H9 (cell line): ENCODE measurements around the gene RGS6. TPM values are rescaled to one million over a fixed set of nuclear protein-coding genes. Genes with fewer than 3 reads are reported as not detected.

ENCODE experiments used
- DNase-seq: peaks from one replicate; pipeline ENCODE4 v3.0.0-alpha.2; 2017
- H2AFZ ChIP-seq: one replicate; pipeline ENCODE4 v1.6.1; 2013; ENCODE audit warnings: mild to moderate bottlenecking, low read length, control low read depth, moderate library complexity
- H2AK5ac ChIP-seq: 2 replicates; pipeline ENCODE4 v1.6.1; 2013; ENCODE audit warnings: low read length, control low read depth, mixed read lengths; ENCODE audit not compliant: insufficient read length
- H2BK120ac ChIP-seq: one replicate; pipeline ENCODE4 v1.6.1; 2013; ENCODE audit warnings: low read depth, mild to moderate bottlenecking, low read length, control low read depth, inconsistent platforms; ENCODE audit not compliant: poor library complexity, severe bottlenecking
- H2BK12ac ChIP-seq: 2 replicates; pipeline ENCODE4 v1.6.1; 2013; ENCODE audit warnings: low read length, control low read depth, mixed read lengths, low read depth; ENCODE audit not compliant: insufficient read length
- H2BK15ac ChIP-seq: 2 replicates; pipeline ENCODE4 v1.6.1; 2013; ENCODE audit warnings: low read depth, low read length, control low read depth
- H2BK20ac ChIP-seq: one replicate; pipeline ENCODE4 v1.6.1; 2013; ENCODE audit warnings: low read depth, mild to moderate bottlenecking, low read length, control low read depth, inconsistent platforms; ENCODE audit not compliant: poor library complexity, severe bottlenecking
- H2BK5ac ChIP-seq: 2 replicates; pipeline ENCODE4 v1.6.1; 2013; ENCODE audit warnings: low read length, control low read depth, mixed read lengths; ENCODE audit not compliant: insufficient read length
- H3K14ac ChIP-seq: 2 replicates; pipeline ENCODE4 v1.6.1; 2013; ENCODE audit warnings: low read length, control low read depth; ENCODE audit not compliant: insufficient read depth
- H3K18ac ChIP-seq: 2 replicates; pipeline ENCODE4 v1.6.1; 2013; ENCODE audit warnings: low read depth, mild to moderate bottlenecking, mixed read lengths, low read length, control low read depth; ENCODE audit not compliant: insufficient read length
- H3K23ac ChIP-seq: 2 replicates; pipeline ENCODE4 v1.6.1; 2013; ENCODE audit warnings: low read length, control low read depth, mixed read lengths, low read depth; ENCODE audit not compliant: insufficient read length
- H3K23me2 ChIP-seq: 2 replicates; pipeline ENCODE4 v1.6.1; 2013; ENCODE audit warnings: low read depth, mild to moderate bottlenecking, mixed read lengths, low read length, control low read depth; ENCODE audit not compliant: insufficient read length, poor library complexity, severe bottlenecking
- H3K27ac ChIP-seq: 2 replicates; pipeline ENCODE4 v1.5.1; 2013; ENCODE audit warnings: low read length, control low read depth, mixed read lengths, low read depth; ENCODE audit not compliant: insufficient read length
- H3K27me3 ChIP-seq: 2 replicates; pipeline ENCODE4 v1.6.1; 2013; ENCODE audit warnings: low read length, control low read depth, inconsistent platforms; ENCODE audit not compliant: insufficient read depth
- H3K4ac ChIP-seq: 2 replicates; pipeline ENCODE4 v1.6.1; 2013; ENCODE audit warnings: low read depth, mild to moderate bottlenecking, control low read depth, inconsistent platforms, low read length, moderate library complexity
- H3K4me1 ChIP-seq: 2 replicates; pipeline ENCODE4 v1.6.1; 2013; ENCODE audit warnings: low read length, control low read depth, inconsistent platforms; ENCODE audit not compliant: insufficient read depth
- H3K4me2 ChIP-seq: 2 replicates; pipeline ENCODE4 v1.6.1; 2013; ENCODE audit warnings: low read length, control low read depth, mixed read lengths; ENCODE audit not compliant: insufficient read length, insufficient read depth
- H3K56ac ChIP-seq: 2 replicates; pipeline ENCODE4 v1.6.1; 2013; ENCODE audit warnings: low read depth, mild to moderate bottlenecking, mixed read lengths, low read length, control low read depth; ENCODE audit not compliant: insufficient read length
- H3K79me1 ChIP-seq: 2 replicates; pipeline ENCODE4 v1.6.1; 2013; ENCODE audit warnings: low read depth, mild to moderate bottlenecking, moderate library complexity, low read length, control low read depth, inconsistent platforms; ENCODE audit not compliant: insufficient read depth, poor library complexity, severe bottlenecking
- H3K79me2 ChIP-seq: 2 replicates; pipeline ENCODE4 v1.6.1; 2013; ENCODE audit warnings: low read length, control low read depth, inconsistent platforms; ENCODE audit not compliant: insufficient read depth
- H3K9ac ChIP-seq: 2 replicates; pipeline ENCODE4 v1.6.1; 2013; ENCODE audit warnings: low read length, control low read depth, mixed read lengths; ENCODE audit not compliant: insufficient read length; ENCODE audit errors: extremely low read depth
- H3K9me3 ChIP-seq: one replicate; pipeline ENCODE4 v1.6.1; 2013; ENCODE audit warnings: low read depth, low read length, inconsistent platforms; ENCODE audit not compliant: control insufficient read depth
- H3T11ph ChIP-seq: one replicate; pipeline ENCODE4 v1.6.1; 2013; ENCODE audit warnings: mild to moderate bottlenecking, low read length, control low read depth, inconsistent platforms
- H4K20me1 ChIP-seq: one replicate; pipeline ENCODE4 v1.6.1; 2013; ENCODE audit not compliant: control insufficient read depth, insufficient read length, insufficient read depth
- H4K5ac ChIP-seq: 2 replicates; pipeline ENCODE4 v1.6.1; 2013; ENCODE audit warnings: low read depth, mild to moderate bottlenecking, mixed read lengths, low read length, control low read depth; ENCODE audit not compliant: insufficient read length
- H4K8ac ChIP-seq: replicated peaks from 2 replicates; pipeline ENCODE4 v1.6.1; 2013; ENCODE audit warnings: low read length, control low read depth, mixed read lengths, low read depth; ENCODE audit not compliant: insufficient read length
- H4K91ac ChIP-seq: 2 replicates; pipeline ENCODE4 v1.6.1; 2013; ENCODE audit warnings: low read depth, mild to moderate bottlenecking, moderate library complexity, mixed read lengths, low read length, control low read depth; ENCODE audit not compliant: insufficient read length
- H3K27ac Mint-ChIP-seq, 3 experiments: 2 replicates in 2 of 3; 3 replicates in 1 of 3; pipeline ENCODE4 v1.8.0; 2020 to 2021; ENCODE audit warnings: mixed read lengths in 3 of 3, mild to moderate bottlenecking in 1 of 3, moderate library complexity in 1 of 3
- H3K27me3 Mint-ChIP-seq: 2 replicates; pipeline ENCODE4 v1.8.0; 2021; ENCODE audit warnings: low read depth, mild to moderate bottlenecking, moderate library complexity, mixed read lengths
- H3K36me3 Mint-ChIP-seq, 3 experiments: 2 replicates in 2 of 3; 3 replicates in 1 of 3; pipeline ENCODE4 v1.8.0; 2020 to 2021; ENCODE audit warnings: low read depth in 3 of 3, mixed read lengths in 3 of 3; ENCODE audit not compliant: insufficient read depth in 1 of 3
- H3K4me1 Mint-ChIP-seq, 2 experiments: 2 replicates each; pipeline ENCODE4 v1.8.0; 2020; ENCODE audit warnings: mixed read lengths in 2 of 2
- H3K4me3 Mint-ChIP-seq, 2 experiments: 2 replicates in 1 of 2; 3 replicates in 1 of 2; pipeline ENCODE4 v1.8.0; 2020 to 2021; ENCODE audit warnings: mild to moderate bottlenecking in 2 of 2, mixed read lengths in 2 of 2, moderate library complexity in 1 of 2
- H3K9me3 Mint-ChIP-seq, 2 experiments: 2 replicates in 1 of 2; 3 replicates in 1 of 2; pipeline ENCODE4 v1.8.0; 2020; ENCODE audit warnings: mild to moderate bottlenecking in 2 of 2, mixed read lengths in 2 of 2, moderate library complexity in 1 of 2
- WGBS: extraction: QIAGEN DNeasy Blood & Tissue Kit; methylation state at CpG from one replicate; pipeline ENCODE4 v1.1.7; 2013; ENCODE audit warnings: missing lambda C conversion rate, low lambda C conversion rate, mixed read lengths; ENCODE audit not compliant: insufficient read length; ENCODE audit errors: extremely low coverage; 5-methylcytosine and 5-hydroxymethylcytosine counted together
- total RNA-seq: library from RNA; stranded (reverse); gene quantifications from 2 replicates; pipeline ENCODE4 v1.2.1, GENCODE V29; 2021
- TF ChIP-seq, protein P1 (sequence below): fragments of 200-600 bp; sonication (generic); conservative IDR thresholded peaks from 3 replicates; pipeline ENCODE4 v1.8.0; 2021; ENCODE audit warnings: antibody characterized with exemption, mild to moderate bottlenecking

The RGS6 gene
- total RNA-seq, 1 experiment from 2014 or later: 3.0 TPM

DNA sequence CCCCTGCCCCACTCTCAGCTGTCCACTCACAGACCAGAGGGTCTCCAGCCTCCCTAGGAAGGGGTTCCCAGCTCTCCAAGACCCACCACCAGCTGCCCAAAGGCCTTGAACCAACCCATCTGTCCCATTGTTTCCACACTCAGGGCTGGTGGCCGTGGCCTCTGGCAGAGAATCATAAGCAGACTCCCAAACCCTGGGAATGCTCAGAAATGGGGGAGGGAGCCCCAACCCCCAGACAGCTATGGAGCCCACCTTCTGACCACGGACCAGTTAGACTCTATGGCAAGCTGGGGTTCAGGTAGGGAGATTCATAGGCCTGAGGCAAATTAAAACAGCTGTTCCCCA is 681.7 kb downstream of the RGS6 start:
- no peak overlapping the region for H2BK5ac ChIP-seq
- H3K56ac ChIP-seq: no peak overlapping the region
- no peak for DNase-seq
- whole genome bisulfite sequencing: no CpG with 5 or more reads among the region's 2 CpGs
- H2AK5ac ChIP-seq: no peak overlapping the region
- H3K79me2 ChIP-seq: no peaks in the 10 kb centered on the region
- H3K27ac Mint-ChIP-seq: peak overlapping the region in 1 of 3 experiments; percentile 17; a peak in 1 of 7 replicates
- H3K9me3 ChIP-seq: no peaks in the 10 kb centered on the region
- H3K9me3 Mint-ChIP-seq: no peaks in the 10 kb centered on the region
- H3K36me3 Mint-ChIP-seq: no peaks in the 10 kb centered on the region; a peak in 1 of 7 replicates
- no peak overlapping the region for H3T11ph ChIP-seq
- H2BK12ac ChIP-seq: no peak overlapping the region
- H3K4me1 Mint-ChIP-seq: peaks cover 5 to 19% of the 10 kb centered on the region in 2 experiments; a peak in 3 of 4 replicates
- no peaks in the 10 kb centered on the region for H3K23me2 ChIP-seq
- no peak overlapping the region for H4K5ac ChIP-seq
- no peak overlapping the region for H2BK120ac ChIP-seq
- H3K18ac ChIP-seq: no peak overlapping the region
- H3K4ac ChIP-seq: no peak overlapping the region
- no peak overlapping the region for H2BK15ac ChIP-seq
- no peak overlapping the region for H4K91ac ChIP-seq
- peaks cover 4% of the 10 kb centered on the region; the same call in 1 of the 2 replicates for H3K4me1 ChIP-seq
- TF ChIP-seq, protein P1, sequence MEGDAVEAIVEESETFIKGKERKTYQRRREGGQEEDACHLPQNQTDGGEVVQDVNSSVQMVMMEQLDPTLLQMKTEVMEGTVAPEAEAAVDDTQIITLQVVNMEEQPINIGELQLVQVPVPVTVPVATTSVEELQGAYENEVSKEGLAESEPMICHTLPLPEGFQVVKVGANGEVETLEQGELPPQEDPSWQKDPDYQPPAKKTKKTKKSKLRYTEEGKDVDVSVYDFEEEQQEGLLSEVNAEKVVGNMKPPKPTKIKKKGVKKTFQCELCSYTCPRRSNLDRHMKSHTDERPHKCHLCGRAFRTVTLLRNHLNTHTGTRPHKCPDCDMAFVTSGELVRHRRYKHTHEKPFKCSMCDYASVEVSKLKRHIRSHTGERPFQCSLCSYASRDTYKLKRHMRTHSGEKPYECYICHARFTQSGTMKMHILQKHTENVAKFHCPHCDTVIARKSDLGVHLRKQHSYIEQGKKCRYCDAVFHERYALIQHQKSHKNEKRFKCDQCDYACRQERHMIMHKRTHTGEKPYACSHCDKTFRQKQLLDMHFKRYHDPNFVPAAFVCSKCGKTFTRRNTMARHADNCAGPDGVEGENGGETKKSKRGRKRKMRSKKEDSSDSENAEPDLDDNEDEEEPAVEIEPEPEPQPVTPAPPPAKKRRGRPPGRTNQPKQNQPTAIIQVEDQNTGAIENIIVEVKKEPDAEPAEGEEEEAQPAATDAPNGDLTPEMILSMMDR: no peak
- no peak overlapping the region for H3K14ac ChIP-seq
- no peak overlapping the region for H3K27ac ChIP-seq
- H3K27me3 Mint-ChIP-seq: peaks cover 7% of the 10 kb centered on the region
- no peak overlapping the region for H3K23ac ChIP-seq
- H4K8ac ChIP-seq: no peak overlapping the region
- no peaks in the 10 kb centered on the region for H3K27me3 ChIP-seq
- no peak overlapping the region for H3K4me3 Mint-ChIP-seq
- no peak overlapping the region for H2BK20ac ChIP-seq
- no peaks in the 10 kb centered on the region for H3K79me1 ChIP-seq
- no peaks in the 10 kb centered on the region for H4K20me1 ChIP-seq
- no peak overlapping the region for H3K4me2 ChIP-seq
- H3K9ac ChIP-seq: no peak overlapping the region
- no peak overlapping the region for H2AFZ ChIP-seq
